Measurements from ENCODE around the gene POLR2E.

DNA sequence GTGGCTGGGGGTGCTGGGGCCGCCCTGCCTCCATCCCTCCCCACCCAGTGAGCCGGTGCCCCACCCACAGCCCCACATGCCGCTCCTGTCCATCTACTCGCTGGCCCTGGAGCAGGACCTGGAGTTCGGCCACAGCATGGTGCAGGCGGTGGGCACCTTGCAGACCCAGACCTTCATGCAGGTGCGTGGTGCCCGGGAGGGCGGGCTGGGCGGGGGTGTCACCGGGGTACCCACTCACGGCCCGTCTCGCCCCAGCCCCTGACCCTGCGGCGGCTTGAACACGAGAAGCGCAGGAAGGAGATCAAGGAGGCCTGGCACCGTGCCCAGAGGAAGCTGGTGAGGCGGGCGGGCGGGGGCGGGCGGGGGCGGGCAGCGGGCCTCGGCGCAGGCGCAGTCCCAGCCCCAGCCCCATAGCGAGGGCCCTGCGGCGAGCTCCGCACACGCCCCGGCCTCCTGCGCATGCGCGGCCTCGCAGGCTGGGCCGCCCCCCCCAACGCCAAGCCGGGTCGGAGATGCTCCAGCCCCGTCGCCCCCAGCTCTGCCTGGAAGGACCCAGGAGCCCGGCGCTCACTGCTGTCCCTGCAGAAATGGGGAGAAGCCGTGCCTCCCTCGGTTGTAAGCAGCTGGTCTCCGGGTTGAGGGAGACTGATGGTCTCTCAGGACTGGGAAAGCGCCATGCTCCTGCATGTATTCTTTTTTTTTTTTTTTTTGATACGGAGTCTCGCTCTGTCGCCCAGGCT, 20.5 kb downstream of the POLR2E start:
- TF ChIP-seq, protein P1, sequence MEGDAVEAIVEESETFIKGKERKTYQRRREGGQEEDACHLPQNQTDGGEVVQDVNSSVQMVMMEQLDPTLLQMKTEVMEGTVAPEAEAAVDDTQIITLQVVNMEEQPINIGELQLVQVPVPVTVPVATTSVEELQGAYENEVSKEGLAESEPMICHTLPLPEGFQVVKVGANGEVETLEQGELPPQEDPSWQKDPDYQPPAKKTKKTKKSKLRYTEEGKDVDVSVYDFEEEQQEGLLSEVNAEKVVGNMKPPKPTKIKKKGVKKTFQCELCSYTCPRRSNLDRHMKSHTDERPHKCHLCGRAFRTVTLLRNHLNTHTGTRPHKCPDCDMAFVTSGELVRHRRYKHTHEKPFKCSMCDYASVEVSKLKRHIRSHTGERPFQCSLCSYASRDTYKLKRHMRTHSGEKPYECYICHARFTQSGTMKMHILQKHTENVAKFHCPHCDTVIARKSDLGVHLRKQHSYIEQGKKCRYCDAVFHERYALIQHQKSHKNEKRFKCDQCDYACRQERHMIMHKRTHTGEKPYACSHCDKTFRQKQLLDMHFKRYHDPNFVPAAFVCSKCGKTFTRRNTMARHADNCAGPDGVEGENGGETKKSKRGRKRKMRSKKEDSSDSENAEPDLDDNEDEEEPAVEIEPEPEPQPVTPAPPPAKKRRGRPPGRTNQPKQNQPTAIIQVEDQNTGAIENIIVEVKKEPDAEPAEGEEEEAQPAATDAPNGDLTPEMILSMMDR (IDR thresholded peaks at IDR 0.05 in 4 of 5, conservative IDR thresholded peaks at IDR 0.05 in 1 of 5) = no peak
- no peak for TF ChIP-seq POLR2A (IDR thresholded peaks at IDR 0.05)
